Activated T-helper 1 cell treated with anti-CD3 and anti-CD28 coated beads, Interleukin-2, amount 50 U/mL, for 16 hours (primary cell): ENCODE results near the gene ARAP1.
A peak's percentile ranks its signal among the peaks of the same experiment; 100 is the strongest.

Experiments
- DNase-seq, 2 donors: peaks; one replicate each; pipeline ENCODE4 v3.0.0-alpha.2; 2020; ENCODE audit warnings: low read depth in 1 of 2, low spot score in 1 of 2

The ARAP1 gene

GRCh38 chr11:72668629-72669347, 83.4 kb downstream of the ARAP1 start:
- DNase-seq = no peak

GRCh38 chr11:72665911-72666472, 86.2 kb downstream of the ARAP1 start:
- no peak for DNase-seq

- no peak for DNase-seq
Measured at GRCh38 chr11:72662036-72662435, 90.2 kb downstream of the ARAP1 start.

GRCh38 chr11:72661486-72661885, 90.7 kb downstream of the ARAP1 start:
- DNase-seq = no peak

- no peak for DNase-seq
Measured at GRCh38 chr11:72658989-72659640, 93.1 kb downstream of the ARAP1 start.

GRCh38 chr11:72657411-72658100, 94.7 kb downstream of the ARAP1 start:
- DNase-seq = no peak

GRCh38 chr11:72655896-72656464, 96.2 kb downstream of the ARAP1 start:
- DNase-seq = no peak

- no peak for DNase-seq
Measured at GRCh38 chr11:72655014-72655413, 97.2 kb downstream of the ARAP1 start.

GRCh38 chr11:72653649-72654048, 98.6 kb downstream of the ARAP1 start:
- no peak for DNase-seq

- no peak for DNase-seq
Measured at GRCh38 chr11:72652873-72653630, 99.2 kb downstream of the ARAP1 start.

GRCh38 chr11:72652133-72652532, 100.1 kb downstream of the ARAP1 start:
- no peak for DNase-seq

GRCh38 chr11:72649215-72649976, 102.8 kb downstream of the ARAP1 start:
- DNase-seq = no peak

- DNase-seq = no peak
Measured at GRCh38 chr11:72648384-72649136, 103.6 kb downstream of the ARAP1 start.

GRCh38 chr11:72647882-72648281, 104.3 kb downstream of the ARAP1 start:
- DNase-seq = no peak

GRCh38 chr11:72646472-72646871, 105.7 kb downstream of the ARAP1 start:
- no peak for DNase-seq

- no peak for DNase-seq
Measured at GRCh38 chr11:72646024-72646423, 106.2 kb downstream of the ARAP1 start.

- no peak for DNase-seq
Measured at GRCh38 chr11:72643547-72643946, 108.7 kb downstream of the ARAP1 start.

GRCh38 chr11:72642884-72643522, 109.2 kb downstream of the ARAP1 start:
- peak; percentile 33 to 40 for DNase-seq
